Measurements from ENCODE around the gene NR4A1.

GRCh38 chr12:52085682-52086180 lies 34.5 kb downstream of the NR4A1 start:
- TF ChIP-seq POLR2AphosphoS5 (IDR thresholded peaks at IDR 0.05) (no peak), CTCF (IDR thresholded peaks at IDR 0.05) (no peak)

All from prostate gland (tissue), 2 donors.